ENCODE results near the gene DKK3.

DKK3 gene

GRCh38 chr11:12015486-12015885, 7.1 kb upstream of the DKK3 start:
- H3K9ac ChIP-seq (ENCODE audit: low read depth, low read length): no peak overlapping the region
- no peaks in the 10 kb centered on the region for H3K36me3 ChIP-seq (ENCODE audit: insufficient read depth, low read length)
- H3K9me3 ChIP-seq (ENCODE audit: insufficient read depth, low read length, severe bottlenecking): no peaks in the 10 kb centered on the region
- no peak overlapping the region for H3K27ac ChIP-seq (ENCODE audit: low read length)
- peaks cover 23% of the 10 kb centered on the region for H3K27me3 ChIP-seq (ENCODE audit: insufficient read depth, low read length, poor library complexity)
- H3K4me1 ChIP-seq (ENCODE audit: insufficient read depth, low read length): no peaks in the 10 kb centered on the region
- DNase-seq (no peak), ATAC-seq (ENCODE audit: insufficient read depth, low read depth) (no peak)
- H3K4me2 ChIP-seq (ENCODE audit: insufficient read depth, low read length): no peak overlapping the region
- no peaks in the 10 kb centered on the region for H4K20me1 ChIP-seq (ENCODE audit: insufficient read depth, low read length)
- no peak for TF ChIP-seq CTCF (IDR thresholded peaks at IDR 0.05; ENCODE audit: borderline replicate concordance, extremely low read depth, low read length, poor library complexity, severe bottlenecking)
- no peak for TF ChIP-seq EZH2 (IDR thresholded peaks at IDR 0.05; ENCODE audit: borderline replicate concordance, low read depth, low read length, severe bottlenecking)
- H3K79me2 ChIP-seq (ENCODE audit: insufficient read depth, low read length): no peaks in the 10 kb centered on the region
- no peak overlapping the region for H2AFZ ChIP-seq (ENCODE audit: low read depth, low read length)
- H3K4me3 ChIP-seq (ENCODE audit: low read depth in 1 of 2, low read length in 2 of 2): no peak overlapping the region

- H3K4me2 ChIP-seq (ENCODE audit: insufficient read depth, low read length): no peak overlapping the region
- H3K27ac ChIP-seq (ENCODE audit: low read length): no peak overlapping the region
- no peaks in the 10 kb centered on the region for H3K4me1 ChIP-seq (ENCODE audit: insufficient read depth, low read length)
- H3K79me2 ChIP-seq (ENCODE audit: insufficient read depth, low read length): no peaks in the 10 kb centered on the region
- no peak for TF ChIP-seq CTCF (IDR thresholded peaks at IDR 0.05; ENCODE audit: borderline replicate concordance, extremely low read depth, low read length, poor library complexity, severe bottlenecking)
- no peak for TF ChIP-seq EZH2 (IDR thresholded peaks at IDR 0.05; ENCODE audit: borderline replicate concordance, low read depth, low read length, severe bottlenecking)
- no peaks in the 10 kb centered on the region for H3K9me3 ChIP-seq (ENCODE audit: insufficient read depth, low read length, severe bottlenecking)
- no peak for DNase-seq
- H3K36me3 ChIP-seq (ENCODE audit: insufficient read depth, low read length): no peaks in the 10 kb centered on the region
- H3K9ac ChIP-seq (ENCODE audit: low read depth, low read length): no peak overlapping the region
- no peaks in the 10 kb centered on the region for H4K20me1 ChIP-seq (ENCODE audit: insufficient read depth, low read length)
- H2AFZ ChIP-seq (ENCODE audit: low read depth, low read length): no peak overlapping the region
- H3K4me3 ChIP-seq (ENCODE audit: low read depth in 1 of 2, low read length in 2 of 2): no peak overlapping the region
- peaks cover 10% of the 10 kb centered on the region for H3K27me3 ChIP-seq (ENCODE audit: insufficient read depth, low read length, poor library complexity)
- ATAC-seq (ENCODE audit: insufficient read depth, low read depth): no peak
These were observed 5.4 kb upstream of the DKK3 start for GRCh38 chr11:12013781-12014180.

GRCh38 chr11:12009617-12010321, 1.3 kb upstream of the DKK3 start:
- H3K9ac ChIP-seq (ENCODE audit: low read depth, low read length): no peak overlapping the region
- DNase-seq: no peak

More at GRCh38 chr11:12009617-12010321, 1.3 kb upstream of the DKK3 start:
- Histone ChIP-seq H3K9me3 (ENCODE audit: insufficient read depth, low read length, severe bottlenecking) (no peaks in the 10 kb centered on the region), H3K4me2 (ENCODE audit: insufficient read depth, low read length) (no peak overlapping the region), H3K27me3 (ENCODE audit: insufficient read depth, low read length, poor library complexity) (peaks cover 12% of the 10 kb centered on the region), H3K4me3 (ENCODE audit: low read depth in 1 of 2, low read length in 2 of 2) (no peak overlapping the region), H4K20me1 (ENCODE audit: insufficient read depth, low read length) (no peaks in the 10 kb centered on the region), H3K79me2 (ENCODE audit: insufficient read depth, low read length) (no peaks in the 10 kb centered on the region), H3K36me3 (ENCODE audit: insufficient read depth, low read length) (no peaks in the 10 kb centered on the region), H2AFZ (ENCODE audit: low read depth, low read length) (no peak overlapping the region), H3K27ac (ENCODE audit: low read length) (no peak overlapping the region), H3K4me1 (ENCODE audit: insufficient read depth, low read length) (no peaks in the 10 kb centered on the region)
- no peak for TF ChIP-seq EZH2 (IDR thresholded peaks at IDR 0.05; ENCODE audit: borderline replicate concordance, low read depth, low read length, severe bottlenecking)
- TF ChIP-seq CTCF (IDR thresholded peaks at IDR 0.05; ENCODE audit: borderline replicate concordance, extremely low read depth, low read length, poor library complexity, severe bottlenecking): no peak
- ATAC-seq (ENCODE audit: insufficient read depth, low read depth): no peak
